ENCODE data around the gene PAPPA2.

Gene PAPPA2

DNA sequence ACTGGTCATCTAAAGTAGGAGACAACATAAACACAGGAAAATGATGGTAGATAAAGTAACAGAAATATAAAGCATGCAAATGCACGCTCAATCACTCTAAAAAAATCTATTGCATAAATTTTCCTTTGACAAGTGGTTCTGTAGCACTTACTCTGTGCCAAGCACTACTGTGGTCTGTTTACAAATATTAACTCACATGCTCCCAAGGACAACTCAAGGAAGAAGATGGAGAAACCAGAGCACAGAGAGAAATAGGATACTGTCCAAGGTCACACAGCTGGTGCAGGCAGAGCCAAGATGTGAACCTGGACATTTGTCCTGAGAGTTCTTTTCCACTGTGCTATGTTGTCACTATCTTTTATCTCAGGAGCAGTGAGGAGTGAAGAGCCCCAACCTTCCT, 105.2 kb downstream of the PAPPA2 start:
- no peak overlapping the region for H2AFZ ChIP-seq
- no peak overlapping the region for H3K4me3 ChIP-seq (ENCODE audit: low read depth, low read length)
- H3K27me3 ChIP-seq (ENCODE audit: control insufficient read depth, insufficient read depth, low read length), result no peaks in the 10 kb centered on the region

DNA sequence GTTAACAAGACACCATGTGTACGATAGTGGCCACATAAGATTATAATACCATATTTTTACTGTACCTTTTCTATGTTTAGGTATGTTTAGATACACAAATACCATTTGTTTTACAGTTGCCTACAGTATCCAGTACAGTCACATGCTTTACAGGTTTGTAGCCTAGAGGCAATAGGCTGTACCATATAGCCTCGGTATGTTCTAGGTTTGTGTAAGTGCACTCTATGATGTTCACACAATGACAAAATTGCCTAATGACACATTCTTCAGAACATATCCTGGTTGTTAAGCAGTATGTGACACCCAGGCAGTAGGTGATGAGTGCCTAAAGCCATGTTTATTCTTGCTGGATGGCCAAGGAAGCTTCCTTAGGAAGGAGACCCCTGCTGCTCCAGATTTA, 111.8 kb downstream of the PAPPA2 start:
- Histone ChIP-seq H3K27me3 (ENCODE audit: control insufficient read depth, insufficient read depth, low read length) (no peaks in the 10 kb centered on the region), H2AFZ (no peak overlapping the region), H3K27ac (no peak overlapping the region), H3K36me3 (ENCODE audit: control insufficient read depth, insufficient read depth, low read length) (no peaks in the 10 kb centered on the region), H3K79me2 (no peaks in the 10 kb centered on the region), H3K4me3 (ENCODE audit: low read depth, low read length) (no peak overlapping the region), H3K9ac (no peak overlapping the region), H3K4me1 (no peaks in the 10 kb centered on the region), H3K9me3 (ENCODE audit: control insufficient read depth, low read length) (no peaks in the 10 kb centered on the region), H3K4me2 (ENCODE audit: low read length) (no peak overlapping the region)
- TF ChIP-seq, protein P1, sequence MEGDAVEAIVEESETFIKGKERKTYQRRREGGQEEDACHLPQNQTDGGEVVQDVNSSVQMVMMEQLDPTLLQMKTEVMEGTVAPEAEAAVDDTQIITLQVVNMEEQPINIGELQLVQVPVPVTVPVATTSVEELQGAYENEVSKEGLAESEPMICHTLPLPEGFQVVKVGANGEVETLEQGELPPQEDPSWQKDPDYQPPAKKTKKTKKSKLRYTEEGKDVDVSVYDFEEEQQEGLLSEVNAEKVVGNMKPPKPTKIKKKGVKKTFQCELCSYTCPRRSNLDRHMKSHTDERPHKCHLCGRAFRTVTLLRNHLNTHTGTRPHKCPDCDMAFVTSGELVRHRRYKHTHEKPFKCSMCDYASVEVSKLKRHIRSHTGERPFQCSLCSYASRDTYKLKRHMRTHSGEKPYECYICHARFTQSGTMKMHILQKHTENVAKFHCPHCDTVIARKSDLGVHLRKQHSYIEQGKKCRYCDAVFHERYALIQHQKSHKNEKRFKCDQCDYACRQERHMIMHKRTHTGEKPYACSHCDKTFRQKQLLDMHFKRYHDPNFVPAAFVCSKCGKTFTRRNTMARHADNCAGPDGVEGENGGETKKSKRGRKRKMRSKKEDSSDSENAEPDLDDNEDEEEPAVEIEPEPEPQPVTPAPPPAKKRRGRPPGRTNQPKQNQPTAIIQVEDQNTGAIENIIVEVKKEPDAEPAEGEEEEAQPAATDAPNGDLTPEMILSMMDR (IDR thresholded peaks at IDR 0.05), result no peak

More for the DNA sequence above, 105.2 kb downstream of the PAPPA2 start:
- Histone ChIP-seq H3K79me2 (no peaks in the 10 kb centered on the region), H3K27ac (no peak overlapping the region), H3K9me3 (ENCODE audit: control insufficient read depth, low read length) (no peaks in the 10 kb centered on the region), H3K36me3 (ENCODE audit: control insufficient read depth, insufficient read depth, low read length) (no peaks in the 10 kb centered on the region), H3K4me2 (ENCODE audit: low read length) (no peak overlapping the region), H3K9ac (no peak overlapping the region), H3K4me1 (no peaks in the 10 kb centered on the region)
- TF ChIP-seq, protein P1 (IDR thresholded peaks at IDR 0.05), result no peak

DNA sequence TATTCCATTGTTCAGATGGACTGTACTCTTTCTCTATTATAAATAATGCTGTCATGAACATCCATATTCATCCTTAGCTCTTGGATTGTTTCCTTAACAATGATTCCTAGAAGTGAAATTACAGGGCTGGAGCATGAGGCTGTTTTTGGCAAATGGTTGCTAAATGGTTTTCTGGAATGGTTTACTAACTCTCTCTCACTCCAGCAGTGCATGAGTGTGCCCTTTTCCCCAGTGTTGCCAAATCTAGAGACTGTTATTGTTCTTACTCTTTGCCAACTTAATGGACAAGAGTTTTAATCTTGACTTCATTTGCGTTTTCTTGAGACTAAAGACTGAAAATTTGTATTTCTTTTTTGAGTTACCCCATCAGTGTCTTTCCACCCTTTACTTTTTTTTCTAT, 113.0 kb downstream of the PAPPA2 start:
- Histone ChIP-seq H3K27me3 (ENCODE audit: control insufficient read depth, insufficient read depth, low read length) (no peaks in the 10 kb centered on the region), H3K9me3 (ENCODE audit: control insufficient read depth, low read length) (no peaks in the 10 kb centered on the region), H3K4me3 (ENCODE audit: low read depth, low read length) (no peak overlapping the region), H3K4me2 (ENCODE audit: low read length) (no peak overlapping the region), H3K4me1 (no peaks in the 10 kb centered on the region), H3K9ac (no peak overlapping the region), H3K27ac (no peak overlapping the region), H3K79me2 (no peaks in the 10 kb centered on the region), H2AFZ (no peak overlapping the region), H3K36me3 (ENCODE audit: control insufficient read depth, insufficient read depth, low read length) (no peaks in the 10 kb centered on the region)
- TF ChIP-seq, protein P1 (IDR thresholded peaks at IDR 0.05), result no peak

DNA sequence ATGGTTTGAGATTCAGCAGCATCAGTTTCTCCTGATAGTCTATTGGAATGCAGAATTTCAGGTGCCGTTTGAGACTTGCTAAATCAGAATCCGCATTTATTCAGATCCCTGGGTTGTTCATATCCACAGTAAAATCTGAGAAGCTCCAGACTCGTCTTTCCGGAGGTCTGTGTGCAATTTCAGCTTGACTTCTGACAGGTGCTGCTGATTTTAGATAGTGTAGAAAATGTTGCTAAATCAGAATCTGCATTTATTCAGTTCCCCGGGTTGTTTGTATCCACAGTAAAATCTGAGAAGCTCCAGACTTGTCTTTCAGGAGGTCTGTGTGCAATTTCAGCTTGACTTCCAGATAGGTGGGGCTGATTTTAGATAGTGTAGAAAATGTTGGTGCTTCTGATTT, 113.7 kb downstream of the PAPPA2 start:
- Histone ChIP-seq H3K27ac (no peak overlapping the region), H3K4me3 (ENCODE audit: low read depth, low read length) (no peak overlapping the region), H3K79me2 (no peaks in the 10 kb centered on the region), H3K4me2 (ENCODE audit: low read length) (no peak overlapping the region), H3K4me1 (no peaks in the 10 kb centered on the region), H3K27me3 (ENCODE audit: control insufficient read depth, insufficient read depth, low read length) (no peaks in the 10 kb centered on the region), H2AFZ (no peak overlapping the region), H3K9me3 (ENCODE audit: control insufficient read depth, low read length) (no peaks in the 10 kb centered on the region), H3K9ac (no peak overlapping the region), H3K36me3 (ENCODE audit: control insufficient read depth, insufficient read depth, low read length) (no peaks in the 10 kb centered on the region)
- TF ChIP-seq, protein P1 (IDR thresholded peaks at IDR 0.05), result no peak

DNA sequence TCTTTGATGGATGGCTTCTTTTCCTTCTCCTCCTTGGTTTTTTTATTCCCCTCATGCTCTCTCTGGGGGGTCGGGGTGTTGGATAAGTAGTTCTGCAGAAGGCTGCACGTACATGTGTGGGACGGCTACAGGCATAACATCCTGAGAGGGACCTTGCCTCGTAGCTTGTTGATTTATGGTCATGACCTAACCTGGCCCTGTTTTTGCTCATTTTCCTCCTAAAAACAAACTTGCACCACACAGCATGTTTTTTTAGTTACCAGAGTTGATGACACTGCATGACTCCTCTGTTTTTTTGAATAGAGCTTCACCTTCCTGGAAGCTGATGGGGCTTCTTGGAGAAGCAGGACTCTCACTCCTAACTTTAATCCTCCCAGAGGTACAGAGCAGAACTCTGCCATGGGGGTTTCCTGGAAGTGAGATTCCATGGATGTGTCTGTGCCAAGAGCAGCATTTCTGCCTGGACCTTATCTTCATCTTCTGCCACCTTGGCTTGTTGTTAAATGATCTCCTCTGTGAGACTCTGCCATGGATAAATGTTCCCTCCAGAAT, 114.7 kb downstream of the PAPPA2 start:
- Histone ChIP-seq H3K4me1 (no peaks in the 10 kb centered on the region), H3K27me3 (ENCODE audit: control insufficient read depth, insufficient read depth, low read length) (no peaks in the 10 kb centered on the region), H3K27ac (no peak overlapping the region), H3K4me2 (ENCODE audit: low read length) (no peak overlapping the region), H3K4me3 (ENCODE audit: low read depth, low read length) (no peak overlapping the region), H3K36me3 (ENCODE audit: control insufficient read depth, insufficient read depth, low read length) (no peaks in the 10 kb centered on the region), H2AFZ (no peak overlapping the region), H3K9ac (no peak overlapping the region), H3K79me2 (no peaks in the 10 kb centered on the region), H3K9me3 (ENCODE audit: control insufficient read depth, low read length) (no peaks in the 10 kb centered on the region)
- TF ChIP-seq, protein P1 (IDR thresholded peaks at IDR 0.05), result no peak
